RWPE1 (cell line): ENCODE results near the gene PPP4R1.

ENCODE experiments used
- CTCF ChIA-PET: fragments of 350-600 bp; sonication (Branson Sonifier 250); formaldehyde crosslinking; extraction: SDS; loops from one replicate; lab custom pipeline; 2021; lab: Yijun Ruan, JAX
- POLR2A ChIA-PET: fragments of 400-600 bp; formaldehyde crosslinking; extraction: SDS; loops from one replicate; lab custom pipeline; 2020; ENCODE audit warnings: antibody characterized with exemption; ENCODE audit not compliant: low non-redundant PET; lab: Yijun Ruan, JAX
- DNase-seq: peaks from one replicate; pipeline ENCODE4 v3.0.0; 2012; ENCODE audit warnings: low spot score
- H3K27ac ChIP-seq: fragments of 450-650 bp; 2 replicates; pipeline ENCODE4 v1.5.1; 2017
- TF ChIP-seq, protein P1 (sequence below): fragments of 450-650 bp; conservative IDR thresholded peaks from 2 replicates; pipeline ENCODE4 v1.5.1; 2017; ENCODE audit warnings: low read depth, mild to moderate bottlenecking

Gene PPP4R1

GRCh38 chr18:9542924-9543323 is 71.4 kb downstream of the PPP4R1 start:
- TF ChIP-seq, protein P1, sequence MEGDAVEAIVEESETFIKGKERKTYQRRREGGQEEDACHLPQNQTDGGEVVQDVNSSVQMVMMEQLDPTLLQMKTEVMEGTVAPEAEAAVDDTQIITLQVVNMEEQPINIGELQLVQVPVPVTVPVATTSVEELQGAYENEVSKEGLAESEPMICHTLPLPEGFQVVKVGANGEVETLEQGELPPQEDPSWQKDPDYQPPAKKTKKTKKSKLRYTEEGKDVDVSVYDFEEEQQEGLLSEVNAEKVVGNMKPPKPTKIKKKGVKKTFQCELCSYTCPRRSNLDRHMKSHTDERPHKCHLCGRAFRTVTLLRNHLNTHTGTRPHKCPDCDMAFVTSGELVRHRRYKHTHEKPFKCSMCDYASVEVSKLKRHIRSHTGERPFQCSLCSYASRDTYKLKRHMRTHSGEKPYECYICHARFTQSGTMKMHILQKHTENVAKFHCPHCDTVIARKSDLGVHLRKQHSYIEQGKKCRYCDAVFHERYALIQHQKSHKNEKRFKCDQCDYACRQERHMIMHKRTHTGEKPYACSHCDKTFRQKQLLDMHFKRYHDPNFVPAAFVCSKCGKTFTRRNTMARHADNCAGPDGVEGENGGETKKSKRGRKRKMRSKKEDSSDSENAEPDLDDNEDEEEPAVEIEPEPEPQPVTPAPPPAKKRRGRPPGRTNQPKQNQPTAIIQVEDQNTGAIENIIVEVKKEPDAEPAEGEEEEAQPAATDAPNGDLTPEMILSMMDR: no peak
- peak overlapping the region; percentile 38 for H3K27ac ChIP-seq
- DNase-seq: no peak
- ChIA-PET CTCF (interaction anchor here (0.6 kb wide), 1 partner anchor 671 kb away, joined by 3 read pairs; no protein-coding TSS in a partner anchor), POLR2A (no interaction called here)

GRCh38 chr18:9539938-9540337 is 74.4 kb downstream of the PPP4R1 start:
- CTCF ChIA-PET: interaction anchor here (0.6 to 0.7 kb wide), 2 partner anchors 69 to 144 kb away, joined by 3 read pairs; no protein-coding TSS in a partner anchor
- TF ChIP-seq, protein P1: no peak
- H3K27ac ChIP-seq: peak overlapping the region; percentile 79
- DNase-seq: no peak
- POLR2A ChIA-PET: no interaction called here

DNA sequence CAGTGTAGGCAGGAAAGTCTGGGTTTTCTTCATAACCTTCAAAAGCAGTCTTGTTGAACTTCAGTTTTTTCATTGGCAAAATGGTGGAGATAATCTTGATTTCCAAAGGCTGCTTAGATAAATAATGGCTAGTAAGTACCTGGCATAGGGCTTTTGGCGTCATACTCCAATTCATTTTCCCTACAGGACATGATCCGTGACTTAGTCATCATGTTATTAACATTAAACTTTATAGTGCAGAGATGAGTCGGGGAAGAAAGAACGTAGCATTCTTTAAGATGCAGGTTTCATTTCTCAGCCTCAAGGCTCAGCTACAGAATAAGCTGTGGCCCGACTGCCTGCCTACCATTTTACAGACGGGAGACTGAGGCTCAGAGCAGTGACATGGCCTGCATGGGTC is 75.1 kb downstream of the PPP4R1 start:
- TF ChIP-seq, protein P1: no peak
- DNase-seq: peak; percentile 89
- POLR2A ChIA-PET: no interaction called here
- CTCF ChIA-PET: interaction anchor here (0.6 kb wide), 1 partner anchor 144 kb away, joined by 3 read pairs; no protein-coding TSS in a partner anchor
- H3K27ac ChIP-seq: peak overlapping the region; percentile 79

DNA sequence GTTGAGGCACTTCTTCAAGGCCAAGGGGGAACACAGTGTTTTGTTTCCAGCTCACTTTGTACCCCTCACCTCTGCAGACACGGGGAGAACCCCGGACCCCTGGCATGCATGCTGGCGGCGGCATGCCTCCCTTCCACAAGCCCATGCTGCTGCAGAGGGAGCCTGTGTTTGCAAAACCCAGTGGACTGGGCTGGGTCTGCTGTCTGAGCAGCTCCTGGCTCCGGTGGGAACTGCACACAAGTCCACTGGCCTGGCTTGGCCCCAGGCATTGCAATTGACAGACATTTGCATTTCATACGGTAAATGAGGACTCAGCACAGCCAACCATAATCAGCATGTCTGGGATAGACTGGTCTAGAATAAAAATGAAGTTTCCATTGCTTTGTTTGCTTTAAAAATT is 76.7 kb downstream of the PPP4R1 start:
- DNase-seq: no peak
- CTCF ChIA-PET: no interaction called here
- POLR2A ChIA-PET: no interaction called here
- peak overlapping the region; percentile 44 for H3K27ac ChIP-seq
- TF ChIP-seq, protein P1: no peak

DNA sequence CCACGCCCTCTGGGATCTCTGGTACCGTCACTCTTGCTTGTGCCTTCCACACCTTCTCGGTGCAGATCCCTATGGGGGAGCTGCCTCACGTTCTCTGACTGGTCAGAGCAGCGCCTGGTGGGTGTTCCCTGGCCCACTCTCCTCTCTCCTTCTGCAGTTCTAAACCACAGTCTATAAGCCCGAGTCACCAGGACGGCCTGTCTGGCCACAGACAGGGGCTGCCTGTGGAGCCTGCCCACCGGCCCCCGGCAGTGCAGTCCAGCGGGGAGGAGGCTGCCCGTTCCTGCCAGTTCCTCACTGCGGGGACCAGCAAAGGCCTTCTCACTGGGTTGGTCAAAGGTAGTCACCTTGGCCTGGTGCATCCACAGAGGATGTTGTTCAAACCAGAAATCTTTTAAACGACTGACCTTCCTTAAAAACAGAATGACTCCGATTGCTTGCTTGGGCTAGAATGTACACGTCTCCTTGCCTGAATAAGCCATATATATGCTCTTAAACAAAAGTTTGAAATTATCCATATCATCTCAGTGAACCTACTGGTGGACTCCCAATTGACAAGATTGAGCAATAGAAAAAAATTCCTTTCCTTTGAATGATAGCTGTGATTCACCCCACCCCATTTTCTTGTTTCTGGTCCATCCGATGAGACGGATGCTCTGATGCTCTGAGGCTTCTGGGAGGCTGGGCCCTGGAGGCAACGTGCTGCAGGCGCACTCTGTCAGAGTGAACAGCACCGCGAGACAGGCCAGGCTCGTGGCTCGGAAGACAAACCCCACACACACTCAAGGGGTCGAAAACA is 77.8 kb downstream of the PPP4R1 start:
- H3K27ac ChIP-seq: peak overlapping the region; percentile 83
- ChIA-PET POLR2A (no interaction called here), CTCF (no interaction called here)
- DNase-seq: peak; percentile 84
- TF ChIP-seq, protein P1: no peak

DNA sequence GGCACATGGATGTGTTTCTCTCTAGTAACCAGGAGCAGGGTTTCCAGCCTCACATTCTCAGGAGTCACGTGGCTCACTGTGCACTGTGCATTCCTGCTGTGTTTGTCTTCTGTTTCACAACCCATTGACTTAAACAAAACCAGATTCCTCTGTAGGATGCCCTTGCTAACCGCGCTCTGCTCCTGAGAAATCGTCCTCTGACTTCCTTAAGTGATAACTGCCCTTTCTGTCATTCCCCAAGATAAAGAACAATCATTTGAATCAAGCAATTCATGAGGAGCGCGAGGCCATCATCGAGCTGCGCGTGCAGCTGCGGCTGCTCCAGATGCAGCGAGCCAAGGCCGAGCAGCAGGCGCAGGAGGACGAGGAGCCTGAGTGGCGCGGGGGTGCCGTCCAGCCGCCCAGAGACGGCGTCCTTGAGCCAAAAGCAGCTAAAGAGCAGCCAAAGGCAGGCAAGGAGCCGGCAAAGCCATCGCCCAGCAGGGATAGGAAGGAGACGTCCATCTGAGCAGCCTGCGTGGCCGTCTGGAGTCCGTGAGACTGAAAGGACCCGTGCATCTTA is 78.8 kb downstream of the PPP4R1 start:
- POLR2A ChIA-PET: interaction anchor here (0.6 kb wide), 1 partner anchor 28 kb away, joined by 3 read pairs; no protein-coding TSS in a partner anchor
- H3K27ac ChIP-seq: peak overlapping the region; percentile 83
- TF ChIP-seq, protein P1: no peak
- CTCF ChIA-PET: interaction anchor here (0.6 kb wide), 1 partner anchor 162 kb away, joined by 3 read pairs; no protein-coding TSS in a partner anchor
- no peak for DNase-seq
